Endodermal cell (in vitro differentiated cells): ENCODE measurements around the gene GADL1. TPM values are rescaled to one million over a fixed set of nuclear protein-coding genes. Genes with fewer than 3 reads are reported as not detected.

Experiments
- DNase-seq: peaks from one replicate; pipeline ENCODE4 v3.0.0-alpha.2; 2017
- H3K27ac ChIP-seq: 2 replicates; pipeline ENCODE4 v1.5.1; 2013; ENCODE audit warnings: mild to moderate bottlenecking, low read depth, low read length, moderate library complexity
- H3K27me3 ChIP-seq: 2 replicates; pipeline ENCODE4 v1.6.1; 2013; ENCODE audit warnings: mild to moderate bottlenecking, low read length, moderate library complexity; ENCODE audit not compliant: insufficient read depth, control insufficient read depth, poor library complexity, severe bottlenecking
- H3K36me3 ChIP-seq: 2 replicates; pipeline ENCODE4 v1.7.0; 2013; ENCODE audit warnings: mild to moderate bottlenecking, low read length, moderate library complexity; ENCODE audit not compliant: control insufficient read depth, insufficient read depth
- H3K4me1 ChIP-seq: one replicate; pipeline ENCODE4 v1.7.0; 2013; ENCODE audit warnings: low read length; ENCODE audit not compliant: control insufficient read depth, insufficient read depth
- H3K4me3 ChIP-seq: 2 replicates; pipeline ENCODE4 v1.5.1; 2013; ENCODE audit warnings: mild to moderate bottlenecking, low read length, moderate library complexity
- H3K9ac ChIP-seq: 2 replicates; pipeline ENCODE4 v1.6.1; 2013; ENCODE audit warnings: mild to moderate bottlenecking, low read length, moderate library complexity; ENCODE audit not compliant: poor library complexity, severe bottlenecking; ENCODE audit errors: extremely low read depth
- H3K9me3 ChIP-seq: 2 replicates; pipeline ENCODE4 v1.6.1; 2013; ENCODE audit warnings: mild to moderate bottlenecking, low read length, moderate library complexity; ENCODE audit not compliant: control insufficient read depth
- H3K27ac Mint-ChIP-seq: 2 replicates; pipeline ENCODE4 v1.8.0; 2020; ENCODE audit warnings: mixed read lengths
- H3K27me3 Mint-ChIP-seq: 2 replicates; pipeline ENCODE4 v1.8.0; 2021; ENCODE audit warnings: mild to moderate bottlenecking, mixed read lengths; ENCODE audit not compliant: insufficient read depth
- H3K36me3 Mint-ChIP-seq: 2 replicates; pipeline ENCODE4 v1.8.0; 2020; ENCODE audit warnings: low read depth, mixed read lengths
- H3K4me1 Mint-ChIP-seq: 2 replicates; pipeline ENCODE4 v1.8.0; 2020; ENCODE audit warnings: mixed read lengths
- H3K4me3 Mint-ChIP-seq: 2 replicates; pipeline ENCODE4 v1.8.0; 2020; ENCODE audit warnings: mild to moderate bottlenecking, moderate library complexity, mixed read lengths
- H3K9me3 Mint-ChIP-seq: 2 replicates; pipeline ENCODE4 v1.8.0; 2020; ENCODE audit warnings: mild to moderate bottlenecking, mixed read lengths
- CTCF ChIP-seq: fragments of 200-600 bp; sonication (generic); conservative IDR thresholded peaks from 2 replicates; pipeline ENCODE4 v1.5.0; 2021; ENCODE audit warnings: antibody characterized with exemption, mild to moderate bottlenecking
- WGBS, 2 experiments: methylation state at CpG; one replicate each; pipeline versions ENCODE4 v1.1.5 to v1.1.7; 2013; ENCODE audit warnings: missing lambda C conversion rate in 2 of 2, mixed read lengths in 1 of 2; ENCODE audit not compliant: insufficient coverage in 1 of 2, insufficient read length in 1 of 2; 5-methylcytosine and 5-hydroxymethylcytosine counted together
- total RNA-seq, 2 donors: library from RNA; stranded (reverse); fragmentation: NEBNext Ultra II Directional in 1 of 2; extraction: Animal tissue kit (Norgen Biotek cat#: 25700) in 1 of 2; gene quantifications; 2 replicates in 1 of 2; 3 replicates in 1 of 2; pipeline ENCODE4 v1.2.1, GENCODE V29; 2021

GADL1 gene
- total RNA-seq, 2 donors from 2014 or later: 0.11 TPM; not detected in 1

GRCh38 chr3:30878862-30879261, 15.6 kb downstream of the GADL1 start:
- H3K9me3 ChIP-seq: peaks cover 4% of the 10 kb centered on the region
- no peaks in the 10 kb centered on the region for H3K4me1 ChIP-seq
- no peak overlapping the region for H3K4me3 ChIP-seq
- DNase-seq: no peak
- H3K9me3 Mint-ChIP-seq: peaks cover 6% of the 10 kb centered on the region
- no peak overlapping the region for H3K27ac Mint-ChIP-seq
- no peaks in the 10 kb centered on the region for H3K36me3 ChIP-seq
- H3K36me3 Mint-ChIP-seq: no peaks in the 10 kb centered on the region
- no peak overlapping the region for H3K9ac ChIP-seq
- peaks cover 14% of the 10 kb centered on the region for H3K27me3 Mint-ChIP-seq
- H3K4me3 Mint-ChIP-seq: no peak overlapping the region
- no peak for TF ChIP-seq CTCF
- no peak overlapping the region for H3K27ac ChIP-seq
- no peaks in the 10 kb centered on the region for H3K27me3 ChIP-seq
- H3K4me1 Mint-ChIP-seq: peaks cover 4% of the 10 kb centered on the region
- WGBS, 2 experiments: 82% methylated on average over 1 of the region's 1 CpG; no CpG with 5 or more reads in 1 of the 2 experiments

- 91 to 92% methylated on average over 4 to 5 of the region's 5 CpGs for WGBS, 2 experiments
- no peak for DNase-seq
- TF ChIP-seq CTCF: no peak
- no peak overlapping the region for H3K9ac ChIP-seq
- Mint-ChIP-seq H3K36me3 (no peaks in the 10 kb centered on the region), H3K4me3 (no peak overlapping the region), H3K4me1 (peaks cover 4% of the 10 kb centered on the region), H3K27me3 (peaks cover 15% of the 10 kb centered on the region), H3K9me3 (peaks cover 3% of the 10 kb centered on the region), H3K27ac (no peak overlapping the region)
- no peaks in the 10 kb centered on the region for H3K4me1 ChIP-seq
- no peak overlapping the region for H3K4me3 ChIP-seq
- peaks cover 4% of the 10 kb centered on the region for H3K9me3 ChIP-seq
- H3K36me3 ChIP-seq: no peaks in the 10 kb centered on the region
- H3K27ac ChIP-seq: no peak overlapping the region
- H3K27me3 ChIP-seq: no peaks in the 10 kb centered on the region
Measured at GRCh38 chr3:30875505-30875904, 19.0 kb downstream of the GADL1 start.

- no peaks in the 10 kb centered on the region for H3K9me3 Mint-ChIP-seq
- TF ChIP-seq CTCF: no peak
- Histone ChIP-seq H3K4me1 (no peaks in the 10 kb centered on the region), H3K9ac (no peak overlapping the region), H3K4me3 (no peak overlapping the region), H3K36me3 (no peaks in the 10 kb centered on the region), H3K27me3 (no peaks in the 10 kb centered on the region), H3K27ac (no peak overlapping the region), H3K9me3 (no peaks in the 10 kb centered on the region)
- H3K4me1 Mint-ChIP-seq: peaks cover 4% of the 10 kb centered on the region
- H3K27me3 Mint-ChIP-seq: peaks cover 15% of the 10 kb centered on the region
- no peak overlapping the region for H3K27ac Mint-ChIP-seq
- no peak overlapping the region for H3K4me3 Mint-ChIP-seq
- H3K36me3 Mint-ChIP-seq: no peaks in the 10 kb centered on the region
- DNase-seq: no peak
Measured at GRCh38 chr3:30873671-30874070, 20.8 kb downstream of the GADL1 start.
